Measurements from ENCODE around the gene VGLL2.
"Not testable (repeated sequence)": the region's sequence is repeated elsewhere in the genome, so short reads cannot be mapped to it uniquely, and the experiment has no call there.

The VGLL2 gene, protein sequence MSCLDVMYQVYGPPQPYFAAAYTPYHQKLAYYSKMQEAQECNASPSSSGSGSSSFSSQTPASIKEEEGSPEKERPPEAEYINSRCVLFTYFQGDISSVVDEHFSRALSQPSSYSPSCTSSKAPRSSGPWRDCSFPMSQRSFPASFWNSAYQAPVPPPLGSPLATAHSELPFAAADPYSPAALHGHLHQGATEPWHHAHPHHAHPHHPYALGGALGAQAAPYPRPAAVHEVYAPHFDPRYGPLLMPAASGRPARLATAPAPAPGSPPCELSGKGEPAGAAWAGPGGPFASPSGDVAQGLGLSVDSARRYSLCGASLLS

GRCh38 chr6:117265410-117266256 lies at the start of gene VGLL2:
VGLL2 (plus strand) TSS chr6:117265558; CDS start chr6:117265764, 206 bp downstream.
- no peak for DNase-seq

DNA sequence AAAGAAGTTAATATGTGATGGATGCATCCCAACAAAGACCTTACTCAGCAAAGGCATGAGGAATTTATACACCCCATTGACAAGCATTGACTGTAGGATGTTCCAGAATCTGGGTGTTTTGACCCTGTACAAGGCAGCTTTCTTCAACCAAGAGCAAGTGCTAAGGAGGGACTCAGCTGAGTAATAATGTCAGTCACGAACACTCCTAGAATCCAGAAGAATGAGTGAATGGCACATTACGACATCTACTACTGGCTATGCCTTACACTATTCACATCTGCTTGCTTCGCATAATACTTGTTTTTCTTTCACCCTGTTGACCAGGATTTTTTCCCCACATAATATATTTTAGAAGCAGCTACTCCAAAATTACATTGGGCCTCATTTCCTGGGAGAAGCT lies 42.5 kb upstream of the VGLL2 start:
- no peak for DNase-seq

DNA sequence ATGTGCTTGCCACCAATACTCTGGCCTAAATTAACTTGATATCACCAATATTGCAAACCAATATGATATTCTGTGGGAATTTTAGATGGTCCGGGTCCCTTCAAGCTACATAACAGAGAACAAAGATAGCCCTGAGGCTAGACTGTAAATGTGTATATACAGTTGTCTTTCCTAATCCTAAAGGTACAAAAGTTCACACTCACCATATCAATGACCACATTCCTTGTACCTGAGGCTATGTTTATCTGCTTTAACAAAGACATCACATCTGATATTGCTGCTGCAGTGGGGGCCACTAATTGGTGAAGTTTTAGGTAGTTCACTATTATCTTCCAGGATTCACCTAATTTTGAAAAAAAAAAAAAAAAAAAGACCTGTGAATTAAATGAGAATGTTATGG lies 38.6 kb upstream of the VGLL2 start:
- DNase-seq = no peak

DNA sequence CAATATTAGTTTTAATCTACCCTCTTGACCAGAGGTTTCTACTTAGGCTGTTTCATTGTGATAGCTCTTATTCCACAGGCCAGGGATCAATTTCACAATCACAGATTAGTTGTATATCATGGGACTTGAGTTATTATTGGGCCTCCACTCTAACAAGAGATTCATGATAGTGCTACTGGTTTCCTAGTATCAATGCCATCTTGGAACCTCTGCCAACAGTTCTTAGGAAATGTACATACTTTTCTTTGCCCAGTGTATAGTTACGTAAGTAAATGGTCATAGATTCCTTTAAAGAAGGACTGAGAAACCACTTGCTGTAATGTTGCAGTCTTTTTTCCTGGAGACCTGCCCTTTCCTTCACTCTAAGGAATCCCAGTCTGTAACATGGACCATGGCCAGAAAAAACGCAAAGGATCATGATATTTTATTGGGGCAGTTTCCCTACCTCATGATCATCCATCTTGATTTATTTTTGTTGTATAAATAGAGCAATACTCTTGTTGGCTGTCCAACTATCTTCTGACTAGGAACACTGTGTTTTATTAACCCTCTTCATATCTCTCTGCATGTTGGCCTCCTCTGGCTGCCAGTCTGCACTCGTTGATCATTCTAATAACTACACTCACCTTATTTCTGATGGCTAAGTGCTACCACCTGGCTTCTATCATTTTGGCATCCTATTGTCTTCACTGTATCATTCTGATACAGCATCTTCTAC lies 38.0 kb upstream of the VGLL2 start:
- DNase-seq = no peak

DNA sequence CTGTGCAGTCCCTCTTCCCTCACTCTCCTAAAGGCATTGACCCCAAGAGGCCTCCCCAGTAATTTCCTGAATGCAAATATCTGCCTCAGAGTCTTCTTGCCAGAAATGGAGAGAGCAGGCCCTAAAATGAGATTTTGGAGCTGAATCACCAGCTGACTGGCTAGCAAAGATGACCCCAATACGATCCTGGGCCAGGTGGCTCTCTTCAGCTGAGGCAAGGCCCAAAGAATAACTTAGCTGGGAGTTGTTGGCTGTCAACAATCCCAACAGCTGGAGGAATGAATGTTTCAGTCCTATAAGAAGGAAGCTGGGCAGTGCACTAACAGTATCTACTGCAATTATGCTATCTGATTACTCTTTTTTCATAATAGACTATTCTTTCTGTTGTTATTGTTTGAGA lies 37.2 kb upstream of the VGLL2 start:
- DNase-seq = no peak

DNA sequence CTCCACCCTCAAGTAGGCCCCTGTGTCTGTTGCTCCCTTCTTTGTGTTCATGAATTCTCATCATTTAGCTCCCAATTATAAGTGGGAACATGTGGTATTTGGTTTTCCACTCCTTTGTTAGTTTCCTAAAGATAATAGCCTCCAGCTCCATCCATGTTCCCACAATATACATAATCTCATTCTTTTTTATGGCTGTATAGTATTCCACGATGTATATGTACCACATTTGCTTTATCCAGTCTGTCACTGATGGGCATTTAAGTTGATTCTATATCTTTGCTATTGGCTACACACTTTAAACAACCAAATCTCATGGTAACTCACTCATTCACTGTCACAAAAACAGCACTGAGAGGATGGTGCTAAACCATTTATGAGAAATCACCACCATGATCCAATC lies 35.5 kb upstream of the VGLL2 start:
- DNase-seq = no peak

- no peak for DNase-seq
Observed at GRCh38 chr6:117231466-117231865, 33.9 kb upstream of the VGLL2 start.

GRCh38 chr6:117232196-117232595 lies 33.2 kb upstream of the VGLL2 start:
- DNase-seq = no peak

- no peak for DNase-seq
Observed at GRCh38 chr6:117233145-117233544, 32.2 kb upstream of the VGLL2 start.

DNA sequence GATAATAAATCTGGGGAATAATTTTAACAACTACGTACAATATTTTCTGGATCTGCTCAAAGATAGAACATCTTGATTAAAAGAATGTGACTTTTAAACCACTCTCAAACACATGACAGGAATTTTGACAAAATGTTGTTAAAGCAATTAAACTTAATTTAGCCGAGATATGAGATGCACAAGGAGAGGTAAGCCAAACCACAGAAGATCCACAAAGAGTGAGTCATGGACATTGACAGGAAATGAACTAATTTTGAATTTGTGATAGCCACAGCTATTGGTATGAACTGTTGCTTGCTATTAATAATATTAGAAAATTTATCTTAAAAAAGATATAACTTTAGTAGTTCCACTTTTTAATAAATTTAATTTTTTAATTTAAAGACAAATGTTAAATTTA lies 27.8 kb upstream of the VGLL2 start:
- no peak for DNase-seq

GRCh38 chr6:117244571-117244970 lies 20.8 kb upstream of the VGLL2 start:
- DNase-seq = not testable (repeated sequence)

GRCh38 chr6:117244979-117245378 lies 20.4 kb upstream of the VGLL2 start:
- not testable (repeated sequence) for DNase-seq

- DNase-seq = no peak
Observed at GRCh38 chr6:117253785-117254184, 11.6 kb upstream of the VGLL2 start.

DNA sequence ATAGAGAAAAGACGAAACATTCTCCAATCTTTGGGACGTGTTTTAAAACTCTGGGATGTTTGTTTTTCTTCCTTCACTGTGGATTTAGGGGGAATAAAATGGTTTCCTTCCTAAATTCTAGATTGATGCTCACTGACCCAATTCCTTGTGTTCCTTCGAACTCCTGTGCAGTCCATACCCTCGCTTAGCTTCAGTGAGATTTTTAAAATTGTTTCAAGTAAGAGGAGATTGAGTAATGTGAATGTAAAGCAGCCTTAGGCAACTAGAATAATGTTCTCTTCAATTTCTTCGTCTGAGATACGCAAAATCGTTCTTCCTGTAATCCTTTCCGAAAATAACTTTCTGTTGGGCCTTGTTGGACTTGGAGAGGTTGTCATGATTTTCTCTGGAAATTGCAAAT lies 2.6 kb upstream of the VGLL2 start:
- DNase-seq = no peak

- DNase-seq = no peak
Observed at GRCh38 chr6:117263353-117263927, 1.9 kb upstream of the VGLL2 start.

GRCh38 chr6:117264369-117264691 lies 1.0 kb upstream of the VGLL2 start:
- DNase-seq = no peak

- DNase-seq = no peak
Observed at GRCh38 chr6:117264692-117265409, 507 bp upstream of the VGLL2 start.

- DNase-seq = no peak
Observed at GRCh38 chr6:117266257-117267053, 1.1 kb downstream of the VGLL2 start.

DNA sequence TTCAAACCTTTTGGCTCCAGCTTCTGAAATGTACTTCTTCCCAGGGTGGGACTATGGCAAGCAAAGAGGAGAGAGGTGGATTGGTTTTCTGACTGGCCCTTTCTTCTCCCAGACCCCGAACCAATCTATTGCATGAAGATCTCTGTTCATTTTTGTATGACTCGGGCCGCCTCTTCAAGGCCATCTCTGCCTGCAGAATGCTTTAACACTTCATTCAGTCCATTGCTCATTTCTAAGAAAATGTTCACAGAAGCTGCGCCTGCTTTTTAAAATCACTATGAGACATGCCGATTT lies 1.6 kb downstream of the VGLL2 start:
- no peak for DNase-seq

- no peak for DNase-seq
Observed at GRCh38 chr6:117267766-117268534, 2.6 kb downstream of the VGLL2 start.

- DNase-seq = no peak
Observed at GRCh38 chr6:117268924-117269323, 3.6 kb downstream of the VGLL2 start.
